Jurkat, Clone E6-1 (cell line): Measurements from ENCODE around the gene SH3RF3.
A peak's percentile ranks its signal among the peaks of the same experiment; 100 is the strongest.

Source experiments
- DNase-seq: peaks from one replicate; pipeline ENCODE4 v3.0.0-alpha.2; 2011; ENCODE audit warnings: low read depth, low spot score
- H3K4me3 ChIP-seq: 2 replicates; pipeline ENCODE4 v1.5.1; 2011; ENCODE audit warnings: mild to moderate bottlenecking, low read length, control low read depth, moderate library complexity

Gene SH3RF3

DNA sequence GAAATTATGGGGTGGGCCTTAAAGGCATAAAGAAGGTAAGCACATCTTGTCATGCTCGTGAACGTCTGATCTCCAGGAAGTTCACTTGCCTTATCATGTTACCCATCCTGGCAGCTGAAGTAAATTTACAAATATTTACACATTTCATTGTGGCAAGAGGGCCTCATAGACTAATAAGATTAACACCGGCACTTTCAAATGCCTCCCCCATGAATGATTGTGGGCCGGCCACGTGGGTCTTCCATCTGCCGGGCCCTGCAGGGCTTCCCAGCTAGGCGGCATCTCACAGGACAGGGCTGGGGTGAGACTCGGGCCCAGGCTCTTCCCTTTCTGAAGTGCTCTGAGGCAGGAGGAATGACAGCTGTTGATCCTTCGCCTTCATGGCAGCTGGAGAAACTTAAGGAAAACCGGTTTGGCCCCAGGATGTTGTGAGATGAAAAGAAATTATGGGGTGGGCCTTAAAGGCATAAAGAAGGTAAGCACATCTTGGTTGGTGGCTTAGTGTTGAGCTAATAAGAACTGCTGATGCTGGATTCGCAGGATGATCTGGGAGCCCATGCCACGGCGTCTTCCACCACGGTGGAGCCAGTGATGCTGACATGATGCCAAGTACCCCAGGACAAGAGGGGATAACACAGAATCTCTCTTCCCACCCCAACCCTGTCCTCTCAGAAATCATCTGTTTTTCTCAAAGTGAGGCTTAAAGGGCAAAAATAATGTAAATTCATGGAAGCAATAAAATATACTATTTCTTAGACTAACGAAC lies 308.5 kb downstream of the SH3RF3 start:
- H3K4me3 ChIP-seq, result no peak overlapping the region
- DNase-seq, result no peak

DNA sequence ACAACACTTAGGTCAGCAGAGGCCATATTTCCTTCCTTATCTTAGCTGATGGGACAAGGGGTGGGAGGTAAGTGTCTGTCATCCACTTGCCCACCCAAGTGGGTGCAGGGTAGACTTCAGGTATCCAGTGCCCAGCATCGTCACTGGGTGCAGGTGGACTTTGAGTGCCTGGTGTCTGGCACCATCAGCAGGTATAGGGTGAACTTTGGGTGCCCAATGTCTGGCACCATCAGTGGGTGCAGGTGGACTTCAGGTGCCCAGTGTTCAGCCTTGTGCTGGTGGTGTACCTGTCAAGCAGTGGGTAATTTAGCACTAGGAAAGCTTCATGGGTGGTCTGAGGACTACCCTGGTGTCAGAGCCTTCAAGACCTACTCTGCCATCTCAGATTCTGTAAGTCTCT lies 309.1 kb downstream of the SH3RF3 start:
- no peak for DNase-seq

DNA sequence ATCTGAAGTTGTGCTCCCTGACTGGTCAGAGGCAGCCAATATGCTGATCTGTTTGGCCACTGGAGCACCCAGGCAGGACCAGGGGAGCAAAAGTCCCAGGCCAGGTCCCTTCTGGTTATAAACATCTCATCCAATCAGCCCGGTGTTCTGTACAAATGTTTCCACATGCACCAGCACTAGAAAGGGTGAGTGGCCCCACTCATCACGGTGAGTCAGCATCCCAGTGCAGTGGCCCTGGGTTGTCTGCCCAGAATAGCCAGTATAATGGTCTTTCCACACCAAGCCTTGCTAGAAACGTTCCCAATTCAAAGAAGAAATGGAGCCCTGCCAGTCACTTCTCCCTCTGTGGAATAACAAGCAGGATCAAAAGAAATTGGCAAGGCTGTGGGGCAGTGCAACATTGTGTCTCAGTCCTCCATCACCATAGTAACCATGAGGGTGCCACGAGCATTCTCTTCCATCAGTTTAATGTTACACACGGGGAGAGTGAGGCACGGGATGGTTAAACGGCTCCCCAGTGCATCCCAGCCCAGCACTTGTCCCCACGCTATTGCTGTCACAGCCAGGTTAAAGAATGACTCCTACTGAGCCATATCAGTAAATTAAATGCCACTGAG lies 309.9 kb downstream of the SH3RF3 start:
- no peak for DNase-seq

More for the DNA sequence above, 309.1 kb downstream of the SH3RF3 start:
- H3K4me3 ChIP-seq, result no peak overlapping the region

GRCh38 chr2:109439390-109439786 lies 310.4 kb downstream of the SH3RF3 start:
- no peak for DNase-seq
- H3K4me3 ChIP-seq, result no peak overlapping the region

More for the DNA sequence above, 309.9 kb downstream of the SH3RF3 start:
- H3K4me3 ChIP-seq, result no peak overlapping the region

DNA sequence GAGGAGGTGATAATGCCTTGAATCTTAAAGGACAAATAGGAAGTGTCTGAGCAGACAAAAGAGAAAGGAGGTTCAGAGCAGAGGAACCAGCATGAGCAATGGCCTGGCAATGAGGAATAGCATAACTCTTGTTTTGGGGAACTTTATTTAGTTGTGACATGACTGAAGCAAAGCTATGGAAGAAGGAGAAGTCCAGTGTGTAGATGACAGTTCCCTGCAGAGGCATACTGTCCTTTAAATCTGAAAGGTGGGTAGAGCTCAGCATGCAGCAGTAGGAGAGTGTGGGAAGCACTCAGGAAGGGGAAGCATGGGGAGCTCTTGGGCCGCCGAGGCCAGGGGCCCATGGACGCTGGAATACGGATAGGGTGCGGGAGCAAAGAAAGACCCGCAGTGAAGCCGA lies 311.0 kb downstream of the SH3RF3 start:
- no peak overlapping the region for H3K4me3 ChIP-seq
- DNase-seq, result no peak

- DNase-seq, result no peak
- no peak overlapping the region for H3K4me3 ChIP-seq
Measured at GRCh38 chr2:109440499-109441156, 311.6 kb downstream of the SH3RF3 start.

DNA sequence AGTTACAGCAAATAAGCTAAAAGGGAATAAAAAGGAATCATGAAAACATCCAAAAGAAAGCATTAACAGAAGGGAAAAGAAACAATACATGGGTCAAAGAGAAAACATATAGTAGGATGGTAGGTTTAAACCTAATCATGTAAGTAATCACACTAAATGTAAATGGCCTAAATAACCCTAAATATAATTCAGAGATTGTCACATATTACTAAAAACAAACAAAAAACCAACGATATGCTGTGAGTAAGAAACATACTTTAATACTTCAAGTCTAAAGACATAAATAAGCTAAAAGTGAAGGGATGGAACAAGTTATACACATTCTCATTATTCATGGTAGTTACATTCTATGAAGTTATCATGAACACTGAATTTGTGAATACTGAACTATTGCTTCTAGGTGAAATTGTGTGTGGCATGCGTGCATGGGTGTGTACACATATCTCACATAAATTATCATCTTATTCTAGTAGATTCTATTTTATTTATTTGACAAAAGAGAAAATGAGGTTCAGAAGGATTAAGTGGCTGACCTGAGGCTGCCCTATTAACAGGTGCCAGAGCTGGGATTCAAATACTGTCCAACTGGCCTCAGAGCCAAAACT lies 313.8 kb downstream of the SH3RF3 start:
- DNase-seq, result no peak

DNA sequence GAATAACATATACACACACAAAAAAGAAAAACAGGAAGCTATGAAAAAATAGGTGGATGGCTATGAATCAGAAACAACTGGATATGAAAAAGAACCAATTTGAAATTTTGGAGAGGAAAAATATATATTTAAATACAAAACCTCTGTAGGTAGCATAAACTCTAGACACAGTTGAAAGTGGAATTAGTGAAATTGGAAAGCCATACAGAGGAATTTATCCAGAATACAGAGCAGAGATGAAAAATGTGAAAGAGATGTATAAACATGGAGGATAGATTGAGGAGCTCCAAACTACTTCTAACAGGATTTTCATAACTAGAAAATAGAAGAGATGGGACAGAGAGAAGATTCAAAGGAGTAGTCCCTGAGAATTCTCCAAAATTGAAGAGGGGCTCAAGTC lies 315.9 kb downstream of the SH3RF3 start:
- no peak for DNase-seq
- no peak overlapping the region for H3K4me3 ChIP-seq

More for the DNA sequence above, 313.8 kb downstream of the SH3RF3 start:
- H3K4me3 ChIP-seq, result no peak overlapping the region

DNA sequence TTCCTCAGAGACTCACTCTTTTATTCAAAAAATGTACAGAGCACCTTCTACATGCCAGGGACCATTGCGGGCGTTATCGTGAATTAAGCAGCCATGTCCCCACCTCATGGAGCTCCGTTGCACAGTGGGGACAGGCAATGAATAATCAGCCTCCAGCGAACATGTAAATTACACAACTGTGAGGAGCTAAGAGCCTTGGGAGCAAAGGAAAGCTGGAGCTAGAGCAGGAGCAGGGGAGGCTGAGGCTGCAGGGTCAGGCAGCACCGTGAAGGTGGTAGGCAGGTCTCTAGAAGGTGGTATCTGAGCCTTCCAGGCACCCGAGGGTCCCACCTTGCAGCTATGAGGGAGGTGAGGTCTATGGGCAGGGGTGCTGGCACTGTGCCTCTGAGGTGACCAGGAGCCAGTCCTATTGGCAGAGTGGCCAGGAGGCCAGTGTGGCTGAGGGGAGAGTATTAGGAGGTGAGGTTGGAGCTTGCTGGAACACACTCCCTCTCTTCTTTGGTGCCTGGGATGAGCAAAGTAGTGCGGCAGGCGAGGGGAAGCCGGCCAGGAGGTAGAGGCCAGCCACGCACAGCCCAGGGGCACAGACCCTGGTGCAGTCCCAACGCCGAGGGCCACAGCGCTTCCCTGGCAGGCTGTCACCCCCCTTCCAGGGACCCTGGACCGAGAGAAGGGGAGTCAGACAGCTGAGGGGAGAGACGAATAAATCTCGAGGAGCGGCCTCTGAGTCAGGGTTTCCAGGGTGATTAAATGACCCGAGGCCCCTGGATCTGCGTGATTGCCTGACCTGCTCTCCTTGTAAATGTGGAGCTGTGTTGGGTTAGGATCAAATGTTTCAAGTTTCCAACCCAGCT lies 317.5 kb downstream of the SH3RF3 start:
- DNase-seq, result no peak
- H3K4me3 ChIP-seq, result no peak overlapping the region

GRCh38 chr2:109447251-109447661 lies 318.3 kb downstream of the SH3RF3 start:
- no peak for DNase-seq
- no peak overlapping the region for H3K4me3 ChIP-seq

DNA sequence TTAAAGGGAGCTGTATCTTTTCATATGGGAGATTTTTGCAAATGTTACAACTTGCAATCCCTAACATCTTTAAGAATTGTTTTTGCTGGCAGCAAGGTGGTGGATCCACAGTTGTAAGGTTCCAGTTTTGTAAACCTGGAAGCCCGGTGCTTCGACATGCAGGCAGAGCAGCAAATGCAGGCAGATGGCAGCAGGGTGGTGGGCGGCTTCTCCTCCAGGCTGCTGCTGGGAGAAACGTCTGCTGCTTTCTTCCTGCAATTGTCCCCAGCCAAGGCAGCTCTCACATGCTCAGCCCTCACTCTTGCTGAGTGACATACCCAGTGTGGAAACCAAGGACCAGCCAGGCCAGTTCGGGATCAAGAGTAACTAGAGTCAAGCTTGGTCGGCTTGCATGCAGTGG lies 318.8 kb downstream of the SH3RF3 start:
- no peak overlapping the region for H3K4me3 ChIP-seq
- DNase-seq, result no peak

DNA sequence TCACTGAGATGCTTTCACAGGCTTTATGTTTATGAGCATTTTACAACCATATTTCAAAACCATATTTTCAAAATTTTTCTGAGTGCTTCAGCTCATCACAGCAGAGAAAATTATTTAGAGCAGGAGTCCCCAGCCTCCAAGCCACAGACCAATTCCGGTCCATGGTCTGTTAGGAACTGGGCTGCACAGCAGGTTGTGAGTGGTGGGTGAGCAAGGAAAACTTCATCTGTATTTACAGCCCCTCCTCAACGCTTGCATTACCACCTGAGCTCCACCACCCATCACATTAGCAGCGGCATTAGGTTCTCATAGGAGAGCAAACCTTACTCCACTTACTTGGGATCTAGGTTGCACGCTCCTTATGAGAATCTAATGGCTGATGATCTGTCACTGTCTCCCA lies 319.2 kb downstream of the SH3RF3 start:
- DNase-seq, result no peak
- no peak overlapping the region for H3K4me3 ChIP-seq

DNA sequence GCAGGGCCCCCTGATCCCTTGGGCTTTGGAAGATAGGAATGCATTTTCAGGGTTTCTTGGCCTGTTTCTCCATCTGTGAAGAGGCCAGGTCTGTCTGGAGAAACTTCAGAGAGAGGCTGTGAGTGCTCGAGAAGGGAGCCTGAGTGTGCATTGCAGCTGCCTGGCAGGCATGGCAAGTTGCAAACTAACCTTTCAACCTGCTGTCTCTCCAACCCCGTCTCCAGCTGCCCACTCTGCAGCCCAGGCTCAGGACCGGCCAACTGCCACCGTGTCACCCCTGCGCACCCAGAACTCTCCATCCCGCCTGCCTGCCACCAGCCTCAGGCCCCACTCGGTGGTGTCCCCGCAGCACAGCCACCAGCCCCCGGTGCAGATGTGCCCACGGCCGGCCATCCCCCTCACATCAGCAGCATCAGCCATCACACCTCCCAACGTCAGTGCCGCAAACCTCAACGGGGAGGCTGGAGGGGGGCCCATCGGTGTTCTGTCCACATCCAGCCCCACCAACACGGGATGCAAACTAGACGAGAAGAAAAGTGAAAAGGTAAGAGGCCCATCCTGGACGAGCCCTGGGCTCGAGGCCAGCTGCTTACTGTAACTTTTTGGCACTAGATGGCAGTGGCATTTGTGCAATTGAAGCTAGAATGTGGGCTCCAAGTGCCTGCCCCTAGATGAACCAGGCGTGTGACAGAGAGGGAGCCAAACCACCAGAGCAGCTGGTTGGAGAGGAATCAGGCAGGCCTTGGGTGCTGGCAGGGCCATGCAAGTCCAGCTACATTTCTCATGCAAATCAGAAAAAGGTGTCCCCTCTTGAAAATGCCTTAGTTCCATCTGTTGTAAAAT lies 320.2 kb downstream of the SH3RF3 start:
- H3K4me3 ChIP-seq, result no peak overlapping the region
- peak; percentile 6 for DNase-seq

DNA sequence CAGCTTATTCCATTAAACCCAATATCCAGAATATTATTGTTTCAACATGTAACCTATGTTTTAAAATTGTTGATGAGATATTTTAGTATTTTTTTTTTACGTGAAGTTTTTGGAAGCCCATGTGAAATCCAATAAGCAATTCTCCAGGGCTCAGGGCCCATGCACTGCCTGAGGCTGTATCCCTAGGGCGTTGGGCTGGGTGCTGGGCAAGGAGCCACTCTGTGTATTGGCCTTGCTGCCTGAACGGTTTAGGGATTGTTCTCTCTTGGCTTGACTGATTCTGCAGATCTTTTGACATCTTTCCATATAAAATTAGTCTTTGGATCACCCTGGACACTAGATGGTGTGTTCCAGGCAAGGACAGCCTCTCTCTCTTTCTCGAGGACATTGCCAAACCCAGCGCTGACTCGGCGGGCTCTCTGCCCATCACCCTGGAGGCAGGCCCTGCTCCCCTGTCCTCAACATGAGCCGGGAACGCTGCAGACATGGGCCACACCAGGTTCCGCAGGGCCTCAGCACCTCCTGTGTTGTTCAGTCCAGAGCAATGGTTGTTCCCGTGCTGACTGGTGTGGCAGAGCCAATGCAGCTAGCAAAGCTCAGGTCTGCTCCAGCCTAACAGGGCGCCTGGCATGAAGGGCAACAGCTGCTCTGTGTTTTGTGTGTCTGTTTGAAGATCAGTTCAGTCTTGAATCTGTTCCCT lies 321.7 kb downstream of the SH3RF3 start:
- no peak overlapping the region for H3K4me3 ChIP-seq
- no peak for DNase-seq

DNA sequence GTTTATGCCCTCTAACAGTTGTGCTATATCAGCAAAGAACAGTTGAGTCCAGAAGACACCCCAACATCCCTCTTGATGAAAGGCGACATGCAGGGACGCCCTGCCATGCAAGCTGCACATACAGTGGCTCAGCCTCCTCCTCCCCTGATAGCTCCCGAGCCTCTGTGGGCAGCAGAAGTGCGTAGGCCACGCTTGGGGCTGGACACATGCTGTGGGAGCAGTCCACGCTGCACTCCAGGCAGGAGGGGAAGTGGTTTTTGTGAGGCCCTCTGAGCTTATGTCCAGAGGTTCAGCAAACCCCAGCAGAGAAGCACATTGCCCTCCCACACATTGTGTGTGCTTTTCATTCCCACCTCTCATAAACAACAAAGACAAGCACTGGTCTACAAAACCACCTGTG lies 322.7 kb downstream of the SH3RF3 start:
- DNase-seq, result no peak
- H3K4me3 ChIP-seq, result no peak overlapping the region

- no peak for DNase-seq
- no peak overlapping the region for H3K4me3 ChIP-seq
Measured at GRCh38 chr2:109452318-109453305, 323.6 kb downstream of the SH3RF3 start.
